Measurements from ENCODE around the gene OR6Q1. TPM values are rescaled to one million over a fixed set of nuclear protein-coding genes. Genes with fewer than 3 reads are reported as not detected.

OR6Q1 gene
- total RNA-seq, 2 experiments from 2014 or later: not detected

GRCh38 chr11:58006940-58007339 is 23.8 kb upstream of the OR6Q1 start:
- H3K27ac ChIP-seq (ENCODE audit: low read depth in 1 of 2, low read length in 2 of 2): no peak overlapping the region
- H3K27me3 Mint-ChIP-seq: peaks cover 35% of the 10 kb centered on the region

GRCh38 chr11:58011771-58012170 is 19.0 kb upstream of the OR6Q1 start:
- no peaks in the 10 kb centered on the region for H3K4me1 Mint-ChIP-seq (ENCODE audit: low read depth)
- no peak overlapping the region for H3K4me3 ChIP-seq (ENCODE audit: low read length)
- H3K4me1 ChIP-seq (ENCODE audit: insufficient read depth, low read length): no peaks in the 10 kb centered on the region
- no peaks in the 10 kb centered on the region for H3K36me3 ChIP-seq (ENCODE audit: insufficient read depth, low read length)
- ChIA-PET POLR2A (no interaction called here), CTCF (no interaction called here)
- ATAC-seq (ENCODE audit: poor library complexity) (no peak), DNase-seq (no peak)
- no peak overlapping the region for H3K27ac Mint-ChIP-seq
- H3K36me3 Mint-ChIP-seq (ENCODE audit: low read depth): no peaks in the 10 kb centered on the region
- H3K27ac ChIP-seq (ENCODE audit: low read depth in 1 of 2, low read length in 2 of 2): no peak overlapping the region
- H3K27me3 Mint-ChIP-seq: peaks cover 19% of the 10 kb centered on the region
- no peaks in the 10 kb centered on the region for H3K9me3 Mint-ChIP-seq
- no peaks in the 10 kb centered on the region for H3K9me3 ChIP-seq (ENCODE audit: control insufficient read depth in 1 of 2, insufficient read depth in 1 of 2, low read length in 2 of 2)
- H3K27me3 ChIP-seq (ENCODE audit: control insufficient read depth in 1 of 2, insufficient read depth in 2 of 2, low read length in 2 of 2): peaks cover 0 to 2% of the 10 kb centered on the region in 2 experiments
- no peak overlapping the region for H3K4me3 Mint-ChIP-seq
- intact Hi-C loops (cut with DNase I, micrococcal nuclease): no loop called here
- TF ChIP-seq CTCF (IDR thresholded peaks at IDR 0.05): no peak

More at GRCh38 chr11:58006940-58007339, 23.8 kb upstream of the OR6Q1 start:
- intact Hi-C loops (cut with DNase I, micrococcal nuclease): no loop called here
- Histone ChIP-seq H3K27me3 (ENCODE audit: control insufficient read depth in 1 of 2, insufficient read depth in 2 of 2, low read length in 2 of 2) (peaks cover 0 to 16% of the 10 kb centered on the region in 2 experiments), H3K36me3 (ENCODE audit: insufficient read depth, low read length) (no peaks in the 10 kb centered on the region), H3K4me3 (ENCODE audit: low read length) (no peak overlapping the region), H3K9me3 (ENCODE audit: control insufficient read depth in 1 of 2, insufficient read depth in 1 of 2, low read length in 2 of 2) (no peaks in the 10 kb centered on the region), H3K4me1 (ENCODE audit: insufficient read depth, low read length) (no peaks in the 10 kb centered on the region)
- ChIA-PET POLR2A (no interaction called here), CTCF (no interaction called here)
- TF ChIP-seq CTCF (IDR thresholded peaks at IDR 0.05): no peak
- H3K27ac Mint-ChIP-seq: no peak overlapping the region
- DNase-seq: no peak
- H3K9me3 Mint-ChIP-seq: no peaks in the 10 kb centered on the region
- no peaks in the 10 kb centered on the region for H3K36me3 Mint-ChIP-seq (ENCODE audit: low read depth)
- H3K4me3 Mint-ChIP-seq: no peak overlapping the region
- no peak for ATAC-seq (ENCODE audit: poor library complexity)
- H3K4me1 Mint-ChIP-seq (ENCODE audit: low read depth): peaks cover 5% of the 10 kb centered on the region

GRCh38 chr11:58023435-58023931 is 7.3 kb upstream of the OR6Q1 start, which contains the start of gene OR9Q1:
Gene OR9Q1 (plus strand): TSS chr11:58023881. CDS start chr11:58179445, 155,564 bp downstream.
- Mint-ChIP-seq H3K9me3 (no peaks in the 10 kb centered on the region), H3K4me1 (ENCODE audit: low read depth) (no peaks in the 10 kb centered on the region), H3K4me3 (no peak within 1 kb of the TSS), H3K27ac (no peak within 1 kb of the TSS), H3K27me3 (peaks cover 2% of the 10 kb centered on the region), H3K36me3 (ENCODE audit: low read depth) (no peaks in the 10 kb centered on the region)
- ATAC-seq (ENCODE audit: poor library complexity) (no peak), DNase-seq (no peak)
- intact Hi-C loops (cut with DNase I, micrococcal nuclease): no loop called here
- TF ChIP-seq CTCF (IDR thresholded peaks at IDR 0.05): no peak
- Histone ChIP-seq H3K4me1 (ENCODE audit: insufficient read depth, low read length) (no peaks in the 10 kb centered on the region), H3K9me3 (ENCODE audit: control insufficient read depth in 1 of 2, insufficient read depth in 1 of 2, low read length in 2 of 2) (no peaks in the 10 kb centered on the region), H3K27me3 (ENCODE audit: control insufficient read depth in 1 of 2, insufficient read depth in 2 of 2, low read length in 2 of 2) (no peaks in the 10 kb centered on the region), H3K27ac (ENCODE audit: low read depth in 1 of 2, low read length in 2 of 2) (no peak within 1 kb of the TSS), H3K36me3 (ENCODE audit: insufficient read depth, low read length) (no peaks in the 10 kb centered on the region), H3K4me3 (ENCODE audit: low read length) (no peak within 1 kb of the TSS)
- ChIA-PET POLR2A (no interaction called here), CTCF (no interaction called here)

Data from CD4-positive, alpha-beta T cell (primary cell).